ENCODE data around the gene ZNF254.
A peak's percentile ranks its signal among the peaks of the same experiment; 100 is the strongest.

DNA sequence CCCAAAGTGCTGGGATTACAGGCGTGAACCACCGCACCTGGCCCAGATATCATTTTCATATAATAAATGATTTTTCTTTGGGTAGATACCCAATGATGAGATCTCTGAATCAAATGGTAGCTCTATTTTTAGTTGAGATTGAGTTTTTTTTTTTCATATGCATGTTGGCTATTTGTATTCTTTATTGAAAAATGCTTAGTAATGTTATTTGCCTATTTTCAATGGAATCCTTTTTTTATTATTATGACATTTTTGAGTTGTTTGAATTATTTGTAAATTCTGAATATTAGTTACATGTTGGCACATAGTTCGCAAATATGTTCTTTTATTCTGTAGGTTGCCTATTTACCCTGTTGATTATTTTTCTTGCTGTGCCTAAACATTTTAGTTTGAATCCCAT, 55.8 kb downstream of the ZNF254 start:
- peak; percentile 52 for TF ChIP-seq MAFK (IDR thresholded peaks at IDR 0.05; ENCODE audit: partially characterized antibody)
- TF ChIP-seq POLR2A (IDR thresholded peaks at IDR 0.05; ENCODE audit: low read length), result no peak
- TF ChIP-seq RFX5 (IDR thresholded peaks at IDR 0.05), result no peak
- TF ChIP-seq, protein P1, sequence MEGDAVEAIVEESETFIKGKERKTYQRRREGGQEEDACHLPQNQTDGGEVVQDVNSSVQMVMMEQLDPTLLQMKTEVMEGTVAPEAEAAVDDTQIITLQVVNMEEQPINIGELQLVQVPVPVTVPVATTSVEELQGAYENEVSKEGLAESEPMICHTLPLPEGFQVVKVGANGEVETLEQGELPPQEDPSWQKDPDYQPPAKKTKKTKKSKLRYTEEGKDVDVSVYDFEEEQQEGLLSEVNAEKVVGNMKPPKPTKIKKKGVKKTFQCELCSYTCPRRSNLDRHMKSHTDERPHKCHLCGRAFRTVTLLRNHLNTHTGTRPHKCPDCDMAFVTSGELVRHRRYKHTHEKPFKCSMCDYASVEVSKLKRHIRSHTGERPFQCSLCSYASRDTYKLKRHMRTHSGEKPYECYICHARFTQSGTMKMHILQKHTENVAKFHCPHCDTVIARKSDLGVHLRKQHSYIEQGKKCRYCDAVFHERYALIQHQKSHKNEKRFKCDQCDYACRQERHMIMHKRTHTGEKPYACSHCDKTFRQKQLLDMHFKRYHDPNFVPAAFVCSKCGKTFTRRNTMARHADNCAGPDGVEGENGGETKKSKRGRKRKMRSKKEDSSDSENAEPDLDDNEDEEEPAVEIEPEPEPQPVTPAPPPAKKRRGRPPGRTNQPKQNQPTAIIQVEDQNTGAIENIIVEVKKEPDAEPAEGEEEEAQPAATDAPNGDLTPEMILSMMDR (IDR thresholded peaks at IDR 0.05), result no peak
- TF ChIP-seq EP300 (IDR thresholded peaks at IDR 0.05), result no peak
- TF ChIP-seq CHD4 (IDR thresholded peaks at IDR 0.05; ENCODE audit: borderline replicate concordance), result no peak
- no peak for TF ChIP-seq CHD2 (IDR thresholded peaks at IDR 0.05; ENCODE audit: low read length, partially characterized antibody)
- TF ChIP-seq HOXB13 (CRISPR knock-in tag; IDR thresholded peaks at IDR 0.05; ENCODE audit: low read depth), result no peak
- TF ChIP-seq, protein P2, sequence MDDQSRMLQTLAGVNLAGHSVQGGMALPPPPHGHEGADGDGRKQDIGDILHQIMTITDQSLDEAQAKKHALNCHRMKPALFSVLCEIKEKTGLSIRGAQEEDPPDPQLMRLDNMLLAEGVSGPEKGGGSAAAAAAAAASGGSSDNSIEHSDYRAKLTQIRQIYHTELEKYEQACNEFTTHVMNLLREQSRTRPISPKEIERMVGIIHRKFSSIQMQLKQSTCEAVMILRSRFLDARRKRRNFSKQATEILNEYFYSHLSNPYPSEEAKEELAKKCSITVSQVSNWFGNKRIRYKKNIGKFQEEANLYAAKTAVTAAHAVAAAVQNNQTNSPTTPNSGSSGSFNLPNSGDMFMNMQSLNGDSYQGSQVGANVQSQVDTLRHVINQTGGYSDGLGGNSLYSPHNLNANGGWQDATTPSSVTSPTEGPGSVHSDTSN (IDR thresholded peaks at IDR 0.05), result no peak
